K562 (cell line): ENCODE data around the gene CCSER2. TPM values are rescaled to one million over a fixed set of nuclear protein-coding genes. Genes with fewer than 3 reads are reported as not detected.

ENCODE experiments used
- CC2D1A ChIP-seq: fragments of 450-650 bp; IDR thresholded peaks from 2 replicates; pipeline ENCODE4 v1.6.1; 2017; ENCODE audit warnings: mild to moderate bottlenecking
- ESRRA ChIP-seq: fragments of 450-650 bp; IDR thresholded peaks from 2 replicates; pipeline ENCODE4 v1.6.1; 2014; ENCODE audit warnings: low read depth, mild to moderate bottlenecking, moderate library complexity, borderline replicate concordance
- FOXO4 ChIP-seq: fragments of 450-650 bp; formaldehyde crosslinking; IDR thresholded peaks from 2 replicates; pipeline ENCODE4 v1.4.0; 2020; ENCODE audit warnings: mild to moderate bottlenecking, moderate library complexity
- HOMEZ ChIP-seq: fragments of 250-450 bp; sonication (Bioruptor Pico); IDR thresholded peaks from 2 replicates; pipeline ENCODE4 v1.4.0; 2020; ENCODE audit warnings: mild to moderate bottlenecking, moderate library complexity
- PHTF2 ChIP-seq: fragments of 250-450 bp; sonication (Bioruptor Pico); IDR thresholded peaks from 2 replicates; pipeline ENCODE4 v1.5.0; 2021; ENCODE audit warnings: mild to moderate bottlenecking
- RBM39 ChIP-seq: fragments of 200-400 bp; formaldehyde crosslinking; optimal IDR thresholded peaks from 2 replicates; pipeline ENCODE3; 2018; ENCODE audit warnings: low read depth, low read length
- ZMIZ1 ChIP-seq, 2 experiments: fragments of 150-350 bp in 1 of 2; IDR thresholded peaks; 2 replicates each; pipeline ENCODE4 v1.6.1; 2012 to 2016; ENCODE audit warnings: low read depth in 2 of 2, low read length in 2 of 2, mild to moderate bottlenecking in 1 of 2, moderate library complexity in 1 of 2
- ZNF217 ChIP-seq: sonication (generic); formaldehyde crosslinking; IDR thresholded peaks from 2 replicates; pipeline ENCODE4 v1.8.0; 2022; ENCODE audit warnings: mild to moderate bottlenecking, missing genetic modification reagents
- polyA plus RNA-seq, 8 experiments: library from polyadenylated mRNA; depleted of rRNA in 4 of 8; stranded (reverse) in 5 of 8; unstranded in 3 of 8; fragments of >200 nt; fragmentation: Nextera tagmentation in 2 of 8; fragmentation: Illumina TruSeq in 1 of 8; extraction: Ambion mirVana in 2 of 8; extraction: Trizol in 1 of 8; gene quantifications; 2 replicates each; pipeline versions ENCODE4 v1.2.1 to v1.2.3, GENCODE V29; 2011 to 2014; ENCODE audit warnings: inconsistent platforms in 1 of 8, missing spikeins in 1 of 8
- total RNA-seq, 7 experiments: library from RNA; depleted of rRNA in 6 of 7; stranded (reverse); fragments of >200 nt in 6 of 7; fragmentation: Illumina TruSeq in 2 of 7; extraction: Trizol in 2 of 7; gene quantifications; 2 replicates each; pipeline versions ENCODE4 v1.2.1 to v1.2.3, GENCODE V29; 2011 to 2021; ENCODE audit warnings: low replicate concordance in 1 of 7
- TF ChIP-seq, protein P1 (sequence below): fragments of 250-450 bp; sonication (Bioruptor Pico); IDR thresholded peaks from 2 replicates; pipeline ENCODE4 v1.4.0; 2020; ENCODE audit warnings: borderline replicate concordance
- TF ChIP-seq, protein P2 (sequence below): fragments of 450-650 bp; IDR thresholded peaks from 2 replicates; pipeline ENCODE4 v1.6.1; 2016; ENCODE audit warnings: low read depth

CCSER2 gene
- total and polyA plus RNA-seq, 9 of the 15 experiments (the other 6 are each of a cell fraction or from before 2014, with no cell fraction given), result 2.7 to 15.1 (median 9.7) TPM

- TF ChIP-seq PHTF2 (CRISPR knock-in tag), result no peak
- TF ChIP-seq ESRRA, result no peak
- TF ChIP-seq, protein P1, sequence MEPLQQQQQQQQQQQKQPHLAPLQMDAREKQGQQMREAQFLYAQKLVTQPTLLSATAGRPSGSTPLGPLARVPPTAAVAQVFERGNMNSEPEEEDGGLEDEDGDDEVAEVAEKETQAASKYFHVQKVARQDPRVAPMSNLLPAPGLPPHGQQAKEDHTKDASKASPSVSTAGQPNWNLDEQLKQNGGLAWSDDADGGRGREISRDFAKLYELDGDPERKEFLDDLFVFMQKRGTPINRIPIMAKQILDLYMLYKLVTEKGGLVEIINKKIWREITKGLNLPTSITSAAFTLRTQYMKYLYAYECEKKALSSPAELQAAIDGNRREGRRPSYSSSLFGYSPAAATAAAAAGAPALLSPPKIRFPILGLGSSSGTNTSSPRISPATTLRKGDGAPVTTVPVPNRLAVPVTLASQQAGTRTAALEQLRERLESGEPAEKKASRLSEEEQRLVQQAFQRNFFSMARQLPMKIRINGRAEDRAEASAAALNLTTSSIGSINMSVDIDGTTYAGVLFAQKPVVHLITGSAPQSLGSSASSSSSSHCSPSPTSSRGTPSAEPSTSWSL (CRISPR knock-in tag), result 0 out of 2 replicates have a peak, but pooled peaks have one; percentile 74
- no peak for TF ChIP-seq RBM39
- TF ChIP-seq, protein P2, sequence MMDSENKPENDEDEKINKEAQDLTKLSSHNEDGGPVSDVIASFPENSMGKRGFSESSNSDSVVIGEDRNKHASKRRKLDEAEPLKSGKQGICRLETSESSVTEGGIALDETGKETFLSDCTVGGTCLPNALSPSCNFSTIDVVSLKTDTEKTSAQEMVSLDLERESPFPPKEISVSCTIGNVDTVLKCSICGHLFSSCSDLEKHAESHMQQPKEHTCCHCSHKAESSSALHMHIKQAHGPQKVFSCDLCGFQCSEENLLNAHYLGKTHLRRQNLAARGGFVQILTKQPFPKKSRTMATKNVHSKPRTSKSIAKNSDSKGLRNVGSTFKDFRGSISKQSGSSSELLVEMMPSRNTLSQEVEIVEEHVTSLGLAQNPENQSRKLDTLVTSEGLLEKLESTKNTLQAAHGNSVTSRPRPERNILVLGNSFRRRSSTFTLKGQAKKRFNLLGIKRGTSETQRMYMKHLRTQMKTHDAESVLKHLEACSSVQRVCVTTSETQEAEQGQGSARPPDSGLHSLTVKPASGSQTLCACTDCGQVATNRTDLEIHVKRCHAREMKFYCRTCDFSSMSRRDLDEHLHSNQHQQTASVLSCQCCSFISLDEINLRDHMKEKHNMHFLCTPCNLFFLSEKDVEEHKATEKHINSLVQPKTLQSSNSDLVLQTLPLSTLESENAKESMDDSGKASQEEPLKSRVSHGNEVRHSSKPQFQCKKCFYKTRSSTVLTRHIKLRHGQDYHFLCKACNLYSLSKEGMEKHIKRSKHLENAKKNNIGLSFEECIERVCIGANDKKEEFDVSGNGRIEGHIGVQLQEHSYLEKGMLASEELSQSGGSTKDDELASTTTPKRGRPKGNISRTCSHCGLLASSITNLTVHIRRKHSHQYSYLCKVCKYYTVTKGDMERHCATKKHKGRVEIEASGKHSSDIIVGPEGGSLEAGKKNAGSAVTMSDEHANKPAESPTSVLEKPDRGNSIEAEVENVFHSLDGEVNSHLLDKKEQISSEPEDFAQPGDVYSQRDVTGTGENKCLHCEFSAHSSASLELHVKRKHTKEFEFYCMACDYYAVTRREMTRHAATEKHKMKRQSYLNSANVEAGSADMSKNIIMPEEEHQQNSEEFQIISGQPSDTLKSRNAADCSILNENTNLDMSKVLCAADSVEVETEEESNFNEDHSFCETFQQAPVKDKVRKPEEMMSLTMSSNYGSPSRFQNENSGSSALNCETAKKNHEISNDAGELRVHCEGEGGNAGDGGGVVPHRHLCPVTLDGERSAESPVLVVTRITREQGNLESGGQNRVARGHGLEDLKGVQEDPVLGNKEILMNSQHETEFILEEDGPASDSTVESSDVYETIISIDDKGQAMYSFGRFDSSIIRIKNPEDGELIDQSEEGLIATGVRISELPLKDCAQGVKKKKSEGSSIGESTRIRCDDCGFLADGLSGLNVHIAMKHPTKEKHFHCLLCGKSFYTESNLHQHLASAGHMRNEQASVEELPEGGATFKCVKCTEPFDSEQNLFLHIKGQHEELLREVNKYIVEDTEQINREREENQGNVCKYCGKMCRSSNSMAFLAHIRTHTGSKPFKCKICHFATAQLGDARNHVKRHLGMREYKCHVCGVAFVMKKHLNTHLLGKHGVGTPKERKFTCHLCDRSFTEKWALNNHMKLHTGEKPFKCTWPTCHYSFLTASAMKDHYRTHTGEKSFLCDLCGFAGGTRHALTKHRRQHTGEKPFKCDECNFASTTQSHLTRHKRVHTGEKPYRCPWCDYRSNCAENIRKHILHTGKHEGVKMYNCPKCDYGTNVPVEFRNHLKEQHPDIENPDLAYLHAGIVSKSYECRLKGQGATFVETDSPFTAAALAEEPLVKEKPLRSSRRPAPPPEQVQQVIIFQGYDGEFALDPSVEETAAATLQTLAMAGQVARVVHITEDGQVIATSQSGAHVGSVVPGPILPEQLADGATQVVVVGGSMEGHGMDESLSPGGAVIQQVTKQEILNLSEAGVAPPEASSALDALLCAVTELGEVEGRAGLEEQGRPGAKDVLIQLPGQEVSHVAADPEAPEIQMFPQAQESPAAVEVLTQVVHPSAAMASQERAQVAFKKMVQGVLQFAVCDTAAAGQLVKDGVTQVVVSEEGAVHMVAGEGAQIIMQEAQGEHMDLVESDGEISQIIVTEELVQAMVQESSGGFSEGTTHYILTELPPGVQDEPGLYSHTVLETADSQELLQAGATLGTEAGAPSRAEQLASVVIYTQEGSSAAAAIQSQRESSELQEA, result no peak
- 0 out of 2 replicates have a peak, but pooled peaks have one; percentile 75 for TF ChIP-seq HOMEZ (CRISPR knock-in tag)
- peak in 1 of 2 experiments; percentile 76; a peak in 1 of 4 replicates for TF ChIP-seq ZMIZ1 (IDR thresholded peaks at IDR 0.05; ENCODE audit: low read depth in 2 of 2, low read length in 2 of 2)
- peak; percentile 92 for TF ChIP-seq FOXO4
- no peak for TF ChIP-seq CC2D1A
- TF ChIP-seq ZNF217 (CRISPR knock-in tag), result no peak
These were observed 196.9 kb downstream of the CCSER2 start (continued) for GRCh38 chr10:84525120-84525806.
